GM12878 (cell line): ENCODE measurements around the gene ANAPC15. TPM values are rescaled to one million over a fixed set of nuclear protein-coding genes. Genes with fewer than 3 reads are reported as not detected.

Experiments used
- ATF2 ChIP-seq: IDR thresholded peaks from 2 replicates; pipeline ENCODE4 v1.6.1; 2012; ENCODE audit warnings: low read length, inconsistent platforms
- BRCA1 ChIP-seq: IDR thresholded peaks from 2 replicates; pipeline ENCODE4 v1.6.1; 2011; ENCODE audit warnings: low read depth, low read length, improper control_type of control experiment
- CBFB ChIP-seq: IDR thresholded peaks from 2 replicates; pipeline ENCODE4 v1.6.1; 2016; ENCODE audit warnings: antibody characterized with exemption, low read depth
- CEBPB ChIP-seq, 2 experiments: fragments of 150-350 bp in 1 of 2; IDR thresholded peaks; 2 replicates each; pipeline ENCODE4 v1.6.1; 2012 to 2014; ENCODE audit warnings: low read depth in 2 of 2, low read length in 2 of 2, borderline replicate concordance in 1 of 2, inconsistent platforms in 1 of 2
- CEBPZ ChIP-seq: fragments of 150-350 bp; IDR thresholded peaks from 2 replicates; pipeline ENCODE4 v1.6.1; 2016; ENCODE audit warnings: low read depth, low read length
- EED ChIP-seq: sonication (generic); IDR thresholded peaks from 2 replicates; pipeline ENCODE4 v1.6.1; 2016; ENCODE audit warnings: antibody characterized with exemption, low read depth
- FOXK2 ChIP-seq: fragments of 450-650 bp; IDR thresholded peaks from 2 replicates; pipeline ENCODE4 v1.6.1; 2017; ENCODE audit warnings: mild to moderate bottlenecking, moderate library complexity
- HCFC1 ChIP-seq: fragments of 150-350 bp; IDR thresholded peaks from 2 replicates; pipeline ENCODE4 v1.6.1; 2014; ENCODE audit warnings: low read length
- MTA2 ChIP-seq: fragments of 450-650 bp; IDR thresholded peaks from 2 replicates; pipeline ENCODE4 v1.6.1; 2016; ENCODE audit warnings: low read depth, mild to moderate bottlenecking, moderate library complexity
- NFIC ChIP-seq: IDR thresholded peaks from 2 replicates; pipeline ENCODE4 v1.6.1; 2012; ENCODE audit warnings: low read depth, mild to moderate bottlenecking, inconsistent platforms, low read length, moderate library complexity
- NFYA ChIP-seq: IDR thresholded peaks from 2 replicates; pipeline ENCODE4 v1.6.1; 2011; ENCODE audit warnings: low read depth, mild to moderate bottlenecking, low read length, improper control_type of control experiment, borderline replicate concordance
- NR2C2 ChIP-seq: IDR thresholded peaks from 2 replicates; pipeline ENCODE4 v1.6.1; 2011; ENCODE audit warnings: borderline replicate concordance, low read depth; ENCODE audit not compliant: control insufficient read depth, insufficient read length
- PBX3 ChIP-seq: IDR thresholded peaks from 2 replicates; pipeline ENCODE4 v1.6.1; 2011; ENCODE audit warnings: mild to moderate bottlenecking, low read depth, low read length, moderate library complexity; ENCODE audit not compliant: insufficient replicate concordance
- RFX5 ChIP-seq: IDR thresholded peaks from 2 replicates; pipeline ENCODE4 v1.6.1; 2011; ENCODE audit warnings: low read depth, low read length, improper control_type of control experiment
- TCF3 ChIP-seq: IDR thresholded peaks from 2 replicates; pipeline ENCODE4 v1.6.1; 2012; ENCODE audit warnings: low read depth, mild to moderate bottlenecking, low read length, borderline replicate concordance; ENCODE audit not compliant: insufficient read depth
- YBX1 ChIP-seq: fragments of 450-650 bp; IDR thresholded peaks from 2 replicates; pipeline ENCODE4 v1.6.1; 2016; ENCODE audit warnings: antibody characterized with exemption
- ZSCAN29 ChIP-seq: fragments of 450-650 bp; IDR thresholded peaks from 2 replicates; pipeline ENCODE4 v1.6.1; 2017; ENCODE audit warnings: mild to moderate bottlenecking, moderate library complexity
- polyA plus RNA-seq, 11 experiments: library from polyadenylated mRNA; depleted of rRNA in 4 of 11; unstranded in 6 of 11; stranded (reverse) in 5 of 11; fragments of >200 nt; fragmentation: Nextera tagmentation in 4 of 11; fragmentation: Illumina TruSeq in 1 of 11; extraction: Ambion mirVana in 4 of 11; extraction: Trizol in 1 of 11; gene quantifications; 1 replicate in 1 of 11; 2 replicates in 10 of 11; pipeline versions ENCODE4 v1.2.1 to v1.2.3, GENCODE V29; 2011 to 2016; ENCODE audit warnings: inconsistent platforms in 2 of 11, missing spikeins in 2 of 11, low read depth in 1 of 11
- total RNA-seq, 4 experiments: library from RNA; depleted of rRNA in 3 of 4; stranded (reverse); fragments of >200 nt in 3 of 4; fragmentation: Illumina TruSeq in 1 of 4; extraction: Trizol in 1 of 4; gene quantifications; 2 replicates each; pipeline versions ENCODE4 v1.2.1 to v1.2.3, GENCODE V29; 2013 to 2021
- TF ChIP-seq, protein P1 (sequence below): fragments of 450-650 bp; IDR thresholded peaks from 2 replicates; pipeline ENCODE4 v1.6.1; 2016; ENCODE audit warnings: mild to moderate bottlenecking
- TF ChIP-seq, protein P2 (sequence below): fragments of 450-650 bp; IDR thresholded peaks from 2 replicates; pipeline ENCODE4 v1.6.1; 2018; ENCODE audit warnings: borderline replicate concordance, mild to moderate bottlenecking; ENCODE audit not compliant: partially characterized antibody

ANAPC15 gene
- total and polyA plus RNA-seq, 10 of the 15 experiments (the other 5 are each of a cell fraction or from before 2014, with no cell fraction given), result 83.4 to 372 (median 103) TPM

GRCh38 chr11:72069200-72069599, 43.3 kb downstream of the ANAPC15 start (continued):
- TF ChIP-seq FOXK2 (no peak), TCF3 (no peak), ZSCAN29 (no peak), NFIC (peak; percentile 44; the same call in 1 of the 2 replicates), EED (no peak), CEBPZ (no peak), ATF2 (no peak), YBX1 (no peak), MTA2 (peak; percentile 21; the same call in 1 of the 2 replicates), CEBPB (IDR thresholded peaks at IDR 0.05; ENCODE audit: borderline replicate concordance in 1 of 2, low read depth in 2 of 2, low read length in 2 of 2) (no peak), NFYA (no peak), NR2C2 (no peak), RFX5 (no peak), CBFB (no peak), BRCA1 (no peak), PBX3 (no peak), HCFC1 (no peak)
- TF ChIP-seq, protein P1, sequence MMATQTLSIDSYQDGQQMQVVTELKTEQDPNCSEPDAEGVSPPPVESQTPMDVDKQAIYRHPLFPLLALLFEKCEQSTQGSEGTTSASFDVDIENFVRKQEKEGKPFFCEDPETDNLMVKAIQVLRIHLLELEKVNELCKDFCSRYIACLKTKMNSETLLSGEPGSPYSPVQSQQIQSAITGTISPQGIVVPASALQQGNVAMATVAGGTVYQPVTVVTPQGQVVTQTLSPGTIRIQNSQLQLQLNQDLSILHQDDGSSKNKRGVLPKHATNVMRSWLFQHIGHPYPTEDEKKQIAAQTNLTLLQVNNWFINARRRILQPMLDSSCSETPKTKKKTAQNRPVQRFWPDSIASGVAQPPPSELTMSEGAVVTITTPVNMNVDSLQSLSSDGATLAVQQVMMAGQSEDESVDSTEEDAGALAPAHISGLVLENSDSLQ, result no peak
- TF ChIP-seq, protein P2, sequence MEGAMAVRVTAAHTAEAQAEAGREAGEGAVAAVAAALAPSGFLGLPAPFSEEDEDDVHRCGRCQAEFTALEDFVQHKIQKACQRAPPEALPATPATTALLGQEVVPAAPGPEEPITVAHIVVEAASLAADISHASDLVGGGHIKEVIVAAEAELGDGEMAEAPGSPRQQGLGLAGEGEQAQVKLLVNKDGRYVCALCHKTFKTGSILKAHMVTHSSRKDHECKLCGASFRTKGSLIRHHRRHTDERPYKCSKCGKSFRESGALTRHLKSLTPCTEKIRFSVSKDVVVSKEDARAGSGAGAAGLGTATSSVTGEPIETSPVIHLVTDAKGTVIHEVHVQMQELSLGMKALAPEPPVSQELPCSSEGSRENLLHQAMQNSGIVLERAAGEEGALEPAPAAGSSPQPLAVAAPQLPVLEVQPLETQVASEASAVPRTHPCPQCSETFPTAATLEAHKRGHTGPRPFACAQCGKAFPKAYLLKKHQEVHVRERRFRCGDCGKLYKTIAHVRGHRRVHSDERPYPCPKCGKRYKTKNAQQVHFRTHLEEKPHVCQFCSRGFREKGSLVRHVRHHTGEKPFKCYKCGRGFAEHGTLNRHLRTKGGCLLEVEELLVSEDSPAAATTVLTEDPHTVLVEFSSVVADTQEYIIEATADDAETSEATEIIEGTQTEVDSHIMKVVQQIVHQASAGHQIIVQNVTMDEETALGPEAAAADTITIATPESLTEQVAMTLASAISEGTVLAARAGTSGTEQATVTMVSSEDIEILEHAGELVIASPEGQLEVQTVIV, result no peak
